Fibroblast of skin of left biceps (primary cell): ENCODE measurements around the gene RAB8A.
A peak's percentile ranks its signal among the peaks of the same experiment; 100 is the strongest.

Experiments
- DNase-seq, 2 experiments: peaks; one replicate each; pipeline ENCODE4 v3.0.0-alpha.2; 2013; ENCODE audit warnings: low read depth in 2 of 2

Gene RAB8A

DNA sequence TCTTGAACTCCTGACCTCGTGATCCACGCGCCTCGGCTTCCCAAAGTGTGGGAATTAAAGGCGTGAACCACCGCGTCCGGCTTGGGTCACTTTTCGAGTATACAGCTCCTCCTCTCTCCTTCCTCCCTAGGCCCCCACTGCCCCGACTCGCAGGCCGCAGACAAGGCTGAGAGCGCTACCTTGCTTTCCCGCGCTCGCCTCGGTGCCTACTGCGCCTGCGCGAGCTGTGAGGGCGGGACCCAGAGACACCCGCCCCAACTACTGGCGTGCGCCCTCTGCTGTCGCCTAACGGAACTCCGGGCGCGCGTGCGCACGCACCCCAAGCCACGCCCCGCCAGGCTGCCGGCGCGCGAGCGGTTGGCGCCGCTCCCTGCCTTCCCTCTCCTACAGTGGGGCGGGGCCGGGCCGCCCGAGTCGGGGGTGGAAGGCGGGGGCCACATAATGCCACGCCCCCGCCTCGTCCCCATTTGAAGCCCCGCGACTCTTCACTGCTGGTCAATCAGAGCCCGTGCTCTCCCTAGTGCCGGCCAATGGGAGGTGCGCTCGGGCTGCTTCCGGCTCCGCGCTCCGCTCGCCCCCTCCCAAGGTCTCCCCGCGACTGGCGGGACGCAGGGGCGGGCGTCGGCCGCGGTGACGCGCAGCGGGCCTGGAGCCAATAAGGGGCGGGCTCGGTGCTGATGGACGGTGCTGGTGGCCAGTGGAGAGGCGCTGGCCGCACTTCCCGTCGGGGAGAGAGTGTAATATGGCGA is at the start of gene RAB8A:
TSS of gene RAB8A (plus strand) at position 730 of the 749 bp plus-strand sequence. CDS start at position 743, 13 bp downstream.
- DNase-seq, result peak; percentile 99

DNA sequence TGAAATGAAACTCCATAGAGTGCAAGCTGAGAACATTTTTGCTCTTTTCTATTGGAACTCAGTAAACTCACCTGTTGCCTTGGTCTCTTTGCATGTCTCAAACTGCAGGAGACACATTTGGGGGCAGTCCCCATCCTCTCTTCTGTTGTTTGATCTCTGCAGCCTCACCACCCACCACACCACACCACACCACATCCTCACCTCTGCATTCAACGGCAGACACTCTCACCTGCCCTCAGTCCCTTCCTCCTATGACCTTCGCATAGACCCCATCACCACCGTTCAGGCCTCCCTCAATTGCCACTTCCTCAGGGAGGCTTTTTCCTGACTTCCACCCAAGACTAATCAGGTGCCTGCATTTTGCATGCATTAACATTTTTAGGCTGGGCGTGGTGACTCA is 49.7 kb upstream of the RAB8A start:
- DNase-seq, result no peak

DNA sequence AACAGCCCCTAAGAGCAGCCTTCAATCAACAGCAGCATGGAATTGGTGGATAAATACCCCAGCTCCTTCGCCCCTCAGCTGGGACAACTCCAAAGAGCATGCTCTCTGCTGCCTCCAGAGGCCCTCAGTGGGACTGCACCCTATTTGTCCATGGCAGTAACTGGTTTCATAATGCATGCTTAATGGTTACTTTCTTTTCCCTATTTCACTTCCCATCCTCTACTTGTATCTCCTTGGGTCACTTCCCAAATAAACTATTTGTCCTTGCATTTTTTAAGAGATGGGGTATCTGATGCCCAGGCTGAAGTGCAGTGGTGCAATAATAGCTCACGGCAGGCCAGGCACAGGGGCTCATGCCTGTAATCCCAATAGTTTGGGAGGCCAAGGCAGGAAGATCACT is 48.9 kb upstream of the RAB8A start:
- no peak for DNase-seq

DNA sequence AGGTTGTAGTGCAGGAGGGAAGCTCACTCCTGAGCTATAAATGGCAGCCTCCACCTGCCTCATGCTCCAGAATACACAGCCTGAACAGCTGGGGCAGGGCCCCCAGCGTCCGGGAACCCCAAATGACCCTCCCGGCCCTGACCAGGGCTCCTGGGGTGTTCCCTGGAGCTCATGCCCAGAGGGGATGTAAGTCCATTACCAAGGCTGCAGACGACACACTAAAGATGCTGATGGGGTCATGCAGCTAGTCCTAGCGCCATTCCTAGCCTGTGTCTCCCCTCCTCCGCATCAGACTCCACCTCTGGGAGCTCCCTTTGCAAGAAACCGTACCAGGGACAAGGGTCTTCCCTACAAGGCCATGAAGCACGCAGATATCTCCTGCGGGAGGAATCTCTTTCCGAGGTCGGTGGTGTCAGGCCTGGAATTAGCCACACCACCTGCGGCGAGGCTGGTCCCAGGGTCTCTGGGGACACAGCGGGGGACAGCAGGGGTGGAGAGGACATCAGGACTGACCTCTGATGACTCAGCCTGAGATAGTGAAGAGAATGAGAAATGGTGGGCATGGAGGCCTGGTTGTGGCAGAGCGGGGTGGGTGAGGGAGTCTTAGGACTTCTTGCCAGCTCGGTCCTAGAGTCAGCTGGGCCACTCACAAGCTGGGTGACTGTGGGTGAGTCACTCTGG is 47.3 kb upstream of the RAB8A start:
- DNase-seq, result no peak

DNA sequence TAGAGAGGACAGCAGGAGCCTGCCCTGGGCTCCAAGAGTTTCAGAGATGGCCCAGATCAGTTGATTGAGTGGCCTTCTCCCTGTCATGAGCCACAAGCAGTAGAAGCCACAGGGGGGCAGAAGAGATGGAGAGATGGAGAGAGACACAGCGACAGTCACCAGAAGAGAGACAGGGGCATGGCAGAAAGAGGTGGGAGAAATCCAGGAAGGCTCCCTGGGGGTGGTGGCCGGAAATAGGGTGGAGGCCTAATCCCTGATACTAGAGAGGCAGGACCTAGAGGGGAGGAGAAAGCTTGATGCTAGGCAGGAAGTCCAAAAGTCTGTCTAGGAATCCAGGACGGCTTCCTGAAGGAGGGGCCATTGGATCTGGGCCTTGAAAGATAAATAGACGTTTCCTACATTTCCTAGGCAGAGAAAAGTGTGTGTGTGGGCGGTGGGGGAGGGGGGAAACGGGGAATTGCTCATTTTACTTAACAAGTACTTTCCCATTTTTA is 45.0 kb upstream of the RAB8A start:
- no peak for DNase-seq

DNA sequence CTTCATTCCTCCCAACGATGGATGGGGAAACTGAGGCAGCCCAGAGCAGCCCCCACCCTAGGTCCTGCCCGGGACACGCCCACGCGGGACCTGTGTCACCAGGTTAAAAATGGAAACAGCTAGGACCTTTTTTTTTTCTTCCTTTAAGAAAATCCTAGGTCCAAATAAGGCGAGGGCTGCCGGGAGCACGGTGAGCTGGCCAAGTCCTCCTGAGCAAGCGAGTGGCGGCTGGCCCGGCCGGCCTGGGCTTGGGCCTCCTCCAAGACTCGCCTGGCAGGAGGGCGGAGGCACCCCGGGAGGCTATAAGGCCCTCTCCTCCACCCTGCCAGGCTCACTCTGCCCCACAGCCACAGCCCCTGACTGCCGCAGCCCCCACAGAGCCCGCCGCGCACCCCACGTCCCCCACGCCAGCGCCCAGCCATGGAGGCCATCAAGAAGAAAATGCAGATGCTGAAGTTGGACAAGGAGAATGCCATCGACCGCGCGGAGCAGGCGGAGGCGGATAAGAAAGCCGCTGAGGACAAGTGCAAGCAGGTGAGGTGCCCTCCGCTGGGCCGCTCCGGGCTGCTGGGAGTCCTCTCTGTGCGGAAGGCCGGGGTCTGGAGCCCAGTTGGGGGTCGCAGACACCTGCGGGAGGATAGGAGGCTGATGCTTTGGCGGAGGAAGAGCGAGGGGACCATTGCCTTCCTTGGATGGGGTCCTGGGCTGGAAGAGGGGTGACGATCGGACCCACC is 44.3 kb upstream of the RAB8A start:
- no peak for DNase-seq

DNA sequence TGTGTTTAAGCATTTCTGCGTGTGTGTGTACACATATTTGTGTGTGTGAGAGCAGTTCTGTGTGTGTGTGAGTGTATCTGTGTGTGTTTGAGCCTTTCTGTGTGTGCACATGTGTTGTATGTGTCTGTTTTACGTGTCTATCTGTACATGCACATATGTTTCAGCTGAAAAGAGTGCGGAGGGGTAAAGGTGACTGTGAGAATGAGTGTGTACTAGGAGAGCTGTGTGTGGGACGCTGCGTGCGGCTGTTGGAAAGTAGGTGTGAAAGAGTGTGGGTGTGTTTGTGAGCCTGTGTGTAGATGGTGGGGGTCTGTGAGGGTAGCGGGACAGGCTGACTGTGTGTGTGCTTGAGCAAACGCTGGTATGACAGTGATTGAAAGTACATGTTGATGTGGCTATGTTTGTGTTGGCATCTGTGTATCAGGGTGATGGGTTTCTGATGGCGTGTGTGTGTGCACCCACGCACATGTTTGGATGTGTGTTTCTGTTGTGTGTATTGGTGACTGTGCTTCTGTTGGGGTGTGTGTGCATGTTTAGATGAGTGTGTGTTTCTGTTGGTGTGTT is 42.9 kb upstream of the RAB8A start:
- no peak for DNase-seq

DNA sequence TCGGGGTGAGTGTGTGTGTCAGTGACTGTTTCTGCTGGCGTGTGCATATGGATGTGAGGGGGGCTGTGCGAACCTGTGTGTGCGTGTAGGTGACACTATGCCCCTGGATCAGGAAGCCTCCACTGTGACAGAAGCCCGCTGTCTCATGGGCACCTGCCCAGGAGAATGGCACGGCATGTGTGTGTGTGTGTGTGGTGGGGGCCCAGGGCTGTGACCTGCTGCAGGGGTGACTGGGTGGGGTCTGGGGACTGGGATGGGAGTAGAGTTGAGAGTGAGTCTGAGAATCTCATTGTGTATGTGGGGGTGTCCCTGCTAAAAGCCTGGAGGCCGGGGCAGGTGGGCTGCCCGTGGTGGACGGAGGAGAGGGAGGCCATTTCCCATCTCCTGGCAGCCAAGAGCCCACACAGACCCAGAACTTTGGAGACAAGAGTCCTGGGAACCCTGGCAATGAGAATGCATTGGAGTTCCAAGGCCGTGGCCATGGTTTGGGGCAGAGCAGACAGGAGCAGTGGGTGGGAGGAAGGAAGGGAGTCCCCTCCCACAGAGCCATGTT is 41.8 kb upstream of the RAB8A start:
- no peak for DNase-seq

DNA sequence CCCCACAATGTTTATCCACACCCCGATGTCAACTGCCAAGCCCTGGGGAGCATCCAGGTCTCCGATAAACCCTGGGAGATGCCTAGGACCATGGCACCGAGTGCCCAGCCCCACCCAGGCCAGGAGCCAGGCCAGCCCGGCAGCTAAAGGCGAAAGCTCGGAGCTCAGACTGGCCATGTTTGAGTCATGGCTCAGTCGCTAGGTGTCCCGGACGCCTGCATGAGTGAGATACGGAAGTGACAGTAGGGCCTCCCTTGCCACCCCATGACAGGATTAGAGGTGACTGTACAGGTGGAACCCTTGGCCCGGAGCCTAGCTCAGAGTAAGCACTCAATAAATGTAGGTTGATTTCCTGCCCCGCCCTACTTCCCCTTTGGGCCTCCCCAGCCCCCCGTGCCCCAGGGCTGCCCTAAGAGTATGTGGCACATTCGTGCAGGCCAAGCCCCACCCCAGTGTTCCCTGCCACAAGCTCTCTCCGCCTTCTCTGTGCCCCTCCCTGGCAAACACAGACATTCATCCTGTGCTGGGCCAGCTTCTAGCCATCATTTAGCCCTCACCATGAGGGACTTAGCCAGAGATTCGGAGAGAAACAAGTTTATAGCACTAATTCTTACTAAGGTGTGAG is 41.2 kb upstream of the RAB8A start:
- no peak for DNase-seq

DNA sequence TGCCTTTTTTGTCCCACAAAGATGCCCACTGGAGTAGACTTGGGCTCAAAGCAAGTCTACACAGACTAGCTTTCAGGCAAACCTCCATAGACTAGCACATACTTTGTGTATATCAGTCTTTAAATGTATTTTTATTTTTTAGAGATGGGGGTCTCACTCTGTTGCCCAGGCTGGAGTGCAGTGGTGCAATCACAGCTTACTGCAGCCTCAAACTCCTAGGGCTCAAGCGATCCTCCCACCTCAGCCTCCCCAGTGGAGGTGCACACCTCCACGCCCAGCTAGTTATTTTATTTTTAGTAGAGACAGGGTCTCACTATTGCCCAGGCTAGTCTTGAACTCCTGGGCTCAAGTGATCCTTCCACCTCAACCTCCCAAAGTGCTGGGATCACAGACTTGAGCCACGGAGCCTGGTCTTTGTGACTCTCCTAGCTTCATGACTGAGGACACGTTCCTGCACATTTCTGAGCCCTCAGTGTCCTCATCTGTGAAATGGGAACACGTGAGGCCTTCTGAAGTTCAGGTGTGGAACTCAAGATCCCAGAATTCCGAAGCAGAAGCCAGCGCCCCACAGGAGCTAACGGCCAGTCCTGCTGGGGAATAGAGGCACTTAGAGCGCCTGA is 40.5 kb upstream of the RAB8A start:
- DNase-seq, result no peak

DNA sequence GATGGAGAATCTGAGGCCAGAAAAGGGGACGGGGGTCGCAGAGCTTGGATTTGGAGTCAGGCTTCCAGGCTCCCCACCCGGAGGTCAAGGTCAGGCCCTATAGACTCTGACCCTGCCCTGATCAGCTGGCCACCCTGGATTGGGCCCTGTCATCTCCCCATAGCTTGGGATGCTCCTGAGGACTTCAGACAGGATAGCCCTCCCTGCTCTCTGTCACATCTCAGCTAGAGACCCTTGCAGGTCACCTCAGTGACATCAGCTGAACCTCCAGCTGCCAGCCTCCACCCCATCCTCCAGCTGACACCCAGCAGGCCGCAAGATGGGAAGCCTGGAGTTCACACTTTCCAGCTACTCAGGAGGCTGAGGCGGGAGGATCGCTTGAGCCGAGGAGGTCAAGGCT is 38.2 kb upstream of the RAB8A start:
- no peak for DNase-seq

DNA sequence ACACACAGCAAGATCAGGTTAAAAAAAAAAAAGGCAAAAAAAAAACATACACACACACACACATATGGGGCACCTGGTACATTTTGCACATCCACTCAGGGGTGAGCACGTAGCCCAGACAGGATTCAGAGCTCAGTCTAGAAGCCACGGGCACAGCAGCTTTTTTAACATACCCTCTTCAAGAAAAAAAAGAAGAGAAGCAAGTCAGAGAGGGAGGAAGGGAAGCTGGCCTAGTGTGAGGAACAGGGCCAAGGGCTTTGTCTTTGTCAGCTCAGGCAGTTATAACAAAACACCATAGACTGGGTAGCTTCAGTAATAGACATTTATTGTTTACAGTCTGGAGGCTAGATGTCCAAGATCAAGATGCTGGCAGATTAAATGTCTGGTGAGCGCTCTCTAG is 37.7 kb upstream of the RAB8A start:
- no peak for DNase-seq

DNA sequence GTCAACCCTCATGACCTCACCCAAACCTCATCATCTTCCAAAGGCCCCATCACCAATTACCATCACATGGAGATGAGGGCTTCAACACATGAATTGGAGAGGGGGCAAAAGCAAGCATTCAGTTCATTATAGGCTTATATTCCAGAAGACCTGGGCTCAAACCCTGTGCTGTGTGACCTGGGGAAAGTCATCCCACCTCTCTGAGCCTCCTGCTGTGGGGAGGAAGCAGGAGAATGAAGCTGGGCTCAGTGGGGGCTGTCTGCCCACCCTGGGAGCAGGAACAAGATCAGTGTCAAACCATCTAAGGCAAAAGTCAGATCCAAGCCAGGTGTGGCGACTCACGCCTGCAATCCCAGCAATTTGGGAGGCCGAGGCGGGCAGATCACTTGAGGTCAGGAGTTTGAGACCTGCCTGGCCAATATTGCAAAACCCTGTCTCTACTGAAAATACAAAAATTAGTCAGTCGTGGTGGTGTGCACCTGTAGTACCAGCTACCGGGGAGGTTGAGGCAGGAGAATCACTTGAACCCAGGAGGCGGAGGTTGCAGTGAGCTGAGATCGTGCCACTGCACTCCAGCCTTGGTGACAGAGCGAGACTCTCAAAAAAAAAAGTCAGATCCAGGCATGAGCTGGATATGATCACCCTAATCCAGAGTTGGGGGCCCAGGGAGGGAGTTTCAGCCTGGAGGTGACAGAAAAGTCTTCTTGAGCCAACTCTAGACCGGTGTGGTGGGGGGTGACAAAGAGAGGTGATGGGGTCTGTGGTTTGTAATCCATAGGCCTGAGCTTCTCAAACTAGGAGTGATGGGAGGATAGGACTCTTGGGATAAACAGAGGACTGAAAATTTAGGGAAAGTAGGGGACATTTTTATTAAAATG is 37.0 kb upstream of the RAB8A start:
- DNase-seq, result no peak

DNA sequence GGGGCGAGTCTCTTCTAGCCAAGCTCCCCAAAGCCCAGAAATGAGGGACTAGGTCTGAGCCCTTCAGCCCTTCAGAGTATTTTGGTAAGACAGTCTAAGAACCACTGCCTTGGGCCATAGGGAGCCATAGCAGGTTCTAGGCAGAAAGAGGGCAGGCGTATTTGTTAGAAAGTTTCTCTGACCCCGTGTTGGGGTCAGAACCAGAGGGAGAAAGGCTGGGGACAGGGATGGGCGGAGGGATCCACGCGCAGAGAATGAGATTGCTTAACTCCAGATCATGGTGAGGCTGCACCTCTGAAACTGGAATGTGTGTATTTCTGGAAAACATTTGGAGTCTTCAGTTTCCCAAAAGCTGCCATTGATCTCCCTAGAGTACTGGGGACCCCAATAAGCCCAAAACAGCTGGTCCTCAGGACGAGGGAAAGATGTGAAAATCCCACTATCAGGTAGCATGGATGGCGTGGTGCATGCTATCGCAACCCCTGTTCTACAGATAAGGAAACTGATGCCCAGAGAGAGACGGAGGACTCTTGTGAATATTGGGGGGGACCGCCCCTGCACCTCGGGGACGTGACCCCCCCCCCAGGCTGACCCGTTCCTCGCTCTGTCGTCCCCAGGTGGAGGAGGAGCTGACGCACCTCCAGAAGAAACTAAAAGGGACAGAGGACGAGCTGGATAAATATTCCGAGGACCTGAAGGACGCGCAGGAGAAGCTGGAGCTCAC is 36.1 kb upstream of the RAB8A start:
- DNase-seq, result no peak

DNA sequence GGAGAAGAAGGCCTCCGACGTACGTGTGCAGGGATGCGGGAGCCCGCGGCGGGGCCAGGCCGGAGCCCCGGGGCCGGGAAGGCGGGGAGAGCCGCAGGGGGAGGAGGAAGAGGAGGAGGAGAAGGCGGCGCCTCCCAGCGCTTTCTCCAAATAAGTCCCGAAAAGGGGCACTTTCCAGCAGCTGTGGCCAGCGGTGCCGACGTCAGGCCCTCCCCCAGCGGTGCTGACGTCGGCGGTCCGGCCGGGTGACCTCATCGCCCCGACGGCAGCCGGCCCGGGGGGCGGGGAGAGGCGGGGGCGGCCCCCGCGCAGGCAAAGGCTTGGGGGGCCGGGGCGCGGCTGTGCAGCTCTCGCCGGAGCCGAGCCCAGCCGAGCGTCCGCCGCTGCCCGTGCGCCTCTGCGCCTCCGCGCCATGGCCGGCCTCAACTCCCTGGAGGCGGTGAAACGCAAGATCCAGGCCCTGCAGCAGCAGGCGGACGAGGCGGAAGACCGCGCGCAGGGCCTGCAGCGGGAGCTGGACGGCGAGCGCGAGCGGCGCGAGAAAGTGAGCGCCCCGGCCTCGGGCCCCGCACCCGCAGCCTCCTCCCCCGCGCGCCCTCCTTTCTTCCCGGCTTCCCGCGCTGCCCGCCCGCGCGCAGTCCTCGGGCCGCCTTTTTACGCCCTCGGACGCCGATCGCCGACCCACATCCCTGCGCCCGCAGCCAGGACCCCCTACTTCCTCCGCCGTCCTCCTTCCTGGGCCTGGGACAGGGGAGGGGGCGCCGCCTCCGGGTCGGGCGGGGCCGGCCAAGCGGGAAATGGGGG is 35.3 kb upstream of the RAB8A start, which contains the start of gene TPM4:
TSS of gene TPM4 (plus strand) at position 342 of the 804 bp plus-strand sequence. CDS start at position 413, 71 bp downstream.
- peak; percentile 95 to 97 for DNase-seq

DNA sequence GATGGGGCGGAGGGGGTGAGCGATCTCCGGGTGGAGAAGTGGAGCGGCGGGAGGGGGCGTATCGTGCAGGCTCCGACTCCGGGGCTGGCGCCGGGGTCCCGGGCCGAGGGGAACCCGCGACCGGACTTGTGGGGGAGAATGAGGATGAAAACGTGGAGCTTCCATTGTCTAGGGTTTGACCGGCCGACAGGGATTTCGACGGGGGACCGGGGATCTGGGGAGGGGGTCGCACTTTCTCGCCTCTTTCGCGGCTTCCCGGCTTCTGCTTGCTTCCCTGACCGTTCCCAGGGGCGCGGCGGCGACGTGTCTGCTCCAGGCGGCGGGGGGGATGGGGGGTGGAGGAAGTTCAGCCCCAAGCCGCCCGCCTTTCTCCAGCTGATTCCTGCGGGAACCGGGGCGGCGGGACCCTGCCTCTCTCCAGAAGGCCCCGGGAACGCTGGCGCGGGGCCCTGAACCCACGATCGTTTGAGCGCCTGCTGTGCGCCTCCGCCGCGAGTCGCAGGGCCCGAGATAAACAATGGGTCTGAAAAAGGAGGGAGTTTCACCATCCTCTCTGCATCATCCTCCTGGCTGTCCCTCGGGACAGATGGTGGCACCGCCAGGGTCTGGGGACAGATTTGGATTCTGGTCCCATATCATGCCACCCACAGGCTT is 34.6 kb upstream of the RAB8A start:
- DNase-seq, result no peak

DNA sequence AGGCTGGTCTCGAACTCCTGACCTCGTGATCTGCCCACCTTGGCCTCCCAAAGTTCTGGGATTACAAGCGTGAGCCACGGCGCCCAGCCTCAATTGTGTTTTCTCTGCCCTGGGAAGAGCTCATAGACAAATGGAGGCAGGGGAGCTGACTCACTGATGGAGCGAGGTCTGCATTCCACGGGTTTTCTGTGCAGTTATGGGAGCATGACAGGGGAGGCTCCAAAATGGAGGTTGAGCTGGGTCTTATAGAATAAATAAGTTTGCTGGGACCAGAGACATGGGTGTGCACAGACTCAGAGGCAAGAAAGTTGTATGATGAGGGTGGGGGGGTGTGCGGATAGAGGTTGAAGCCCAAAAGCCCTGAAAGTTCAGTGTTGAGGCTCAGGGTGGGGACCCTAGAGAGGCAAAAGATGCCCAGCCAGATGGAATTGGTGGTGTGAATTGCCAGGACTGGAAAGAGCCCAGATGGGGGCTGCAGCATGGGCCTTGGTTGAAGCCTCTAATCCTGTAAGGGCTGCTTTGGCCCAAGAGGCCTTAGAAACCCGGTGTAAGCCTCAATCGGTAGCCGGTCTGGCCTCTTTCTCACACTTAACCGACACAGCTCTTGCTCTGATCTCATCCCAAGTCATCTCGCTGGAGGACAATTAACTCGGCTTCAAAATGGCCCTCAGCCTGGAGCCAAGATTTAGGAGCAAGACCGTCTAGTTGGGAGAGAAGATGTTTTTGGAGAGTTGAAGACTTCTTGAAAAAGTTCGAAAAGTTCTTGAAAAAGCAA is 33.5 kb upstream of the RAB8A start:
- DNase-seq, result no peak
